ENCODE measurements around the gene MSRB1.

- TF ChIP-seq, protein P1, sequence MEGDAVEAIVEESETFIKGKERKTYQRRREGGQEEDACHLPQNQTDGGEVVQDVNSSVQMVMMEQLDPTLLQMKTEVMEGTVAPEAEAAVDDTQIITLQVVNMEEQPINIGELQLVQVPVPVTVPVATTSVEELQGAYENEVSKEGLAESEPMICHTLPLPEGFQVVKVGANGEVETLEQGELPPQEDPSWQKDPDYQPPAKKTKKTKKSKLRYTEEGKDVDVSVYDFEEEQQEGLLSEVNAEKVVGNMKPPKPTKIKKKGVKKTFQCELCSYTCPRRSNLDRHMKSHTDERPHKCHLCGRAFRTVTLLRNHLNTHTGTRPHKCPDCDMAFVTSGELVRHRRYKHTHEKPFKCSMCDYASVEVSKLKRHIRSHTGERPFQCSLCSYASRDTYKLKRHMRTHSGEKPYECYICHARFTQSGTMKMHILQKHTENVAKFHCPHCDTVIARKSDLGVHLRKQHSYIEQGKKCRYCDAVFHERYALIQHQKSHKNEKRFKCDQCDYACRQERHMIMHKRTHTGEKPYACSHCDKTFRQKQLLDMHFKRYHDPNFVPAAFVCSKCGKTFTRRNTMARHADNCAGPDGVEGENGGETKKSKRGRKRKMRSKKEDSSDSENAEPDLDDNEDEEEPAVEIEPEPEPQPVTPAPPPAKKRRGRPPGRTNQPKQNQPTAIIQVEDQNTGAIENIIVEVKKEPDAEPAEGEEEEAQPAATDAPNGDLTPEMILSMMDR (conservative IDR thresholded peaks at IDR 0.05; ENCODE audit: low read depth, low read length), result no peak
- TF ChIP-seq EZH2 (IDR thresholded peaks at IDR 0.05; ENCODE audit: low read length, unreplicated experiment) (no peak), EZH2phosphoT487 (IDR thresholded peaks at IDR 0.05; ENCODE audit: borderline replicate concordance, low read length) (no peak)
Measured at GRCh38 chr16:1895949-1896675, 46.9 kb downstream of the MSRB1 start.

All from PC-3 (cell line).